ENCODE data around the gene TMEM125. TPM values are rescaled to one million over a fixed set of nuclear protein-coding genes. Genes with fewer than 3 reads are reported as not detected.
A peak's percentile ranks its signal among the peaks of the same experiment; 100 is the strongest.

The TMEM125 gene
- total RNA-seq, 2 experiments from 2014 or later, result not detected

- Mint-ChIP-seq H3K36me3 (no peaks in the 10 kb centered on the region), H3K4me3 (peak overlapping the region; percentile 65), H3K4me1 (peaks cover 23% of the 10 kb centered on the region), H3K27me3 (no peaks in the 10 kb centered on the region), H3K9me3 (no peaks in the 10 kb centered on the region), H3K27ac (peak overlapping the region; percentile 84)
- ATAC-seq (ENCODE audit: low read depth), result no peak
- POLR2A ChIA-PET, result no interaction called here
- DNase-seq, result no peak
Measured at GRCh38 chr1:43296207-43296606, 26.4 kb downstream of the TMEM125 start.

- POLR2A ChIA-PET, result no interaction called here
- Mint-ChIP-seq H3K27me3 (no peaks in the 10 kb centered on the region), H3K9me3 (no peaks in the 10 kb centered on the region)
Measured at GRCh38 chr1:43298055-43298454, 28.3 kb downstream of the TMEM125 start.

DNA sequence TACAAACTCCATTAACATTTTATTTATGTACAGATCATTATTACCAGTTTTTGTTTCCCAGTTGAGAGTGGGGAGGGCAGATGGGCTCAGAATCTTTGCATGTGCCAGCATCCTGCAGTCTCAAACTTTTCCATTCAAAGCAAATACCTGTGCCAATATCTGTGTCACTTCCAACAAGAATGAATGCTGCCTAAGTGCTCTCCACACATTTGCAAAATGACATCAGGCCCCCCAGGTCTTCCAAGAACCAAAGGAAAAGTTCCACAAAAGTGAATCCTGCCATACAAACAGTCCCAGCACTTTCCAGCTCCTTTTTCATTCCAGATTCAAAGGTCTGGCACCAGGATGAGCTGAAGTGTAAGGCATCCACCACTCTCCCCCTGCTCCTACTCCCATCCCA is 29.3 kb downstream of the TMEM125 start:
- Mint-ChIP-seq H3K36me3 (no peaks in the 10 kb centered on the region), H3K27me3 (no peaks in the 10 kb centered on the region), H3K27ac (no peak overlapping the region), H3K4me3 (no peak overlapping the region), H3K9me3 (no peaks in the 10 kb centered on the region), H3K4me1 (peaks cover 23% of the 10 kb centered on the region)
- POLR2A ChIA-PET, result no interaction called here
- ATAC-seq (ENCODE audit: low read depth), result no peak
- DNase-seq, result no peak

More at GRCh38 chr1:43298055-43298454, 28.3 kb downstream of the TMEM125 start:
- Mint-ChIP-seq H3K4me3 (no peak overlapping the region), H3K4me1 (peaks cover 23% of the 10 kb centered on the region), H3K36me3 (no peaks in the 10 kb centered on the region), H3K27ac (no peak overlapping the region)
- no peak for DNase-seq
- ATAC-seq (ENCODE audit: low read depth), result no peak

GRCh38 chr1:43300378-43301094 is 30.8 kb downstream of the TMEM125 start, which contains the start of gene TIE1:
Gene TIE1 (plus strand): TSS chr1:43300982. CDS start chr1:43301072, 90 bp downstream.
- Mint-ChIP-seq H3K9me3 (no peaks in the 10 kb centered on the region), H3K4me1 (peaks cover 16% of the 10 kb centered on the region), H3K27me3 (no peaks in the 10 kb centered on the region), H3K4me3 (no peak within 1 kb of the TSS), H3K36me3 (no peaks in the 10 kb centered on the region), H3K27ac (peak within 1 kb of the TSS; percentile 28)
- DNase-seq, result no peak
- ATAC-seq (ENCODE audit: low read depth), result no peak
- POLR2A ChIA-PET, result no interaction called here

DNA sequence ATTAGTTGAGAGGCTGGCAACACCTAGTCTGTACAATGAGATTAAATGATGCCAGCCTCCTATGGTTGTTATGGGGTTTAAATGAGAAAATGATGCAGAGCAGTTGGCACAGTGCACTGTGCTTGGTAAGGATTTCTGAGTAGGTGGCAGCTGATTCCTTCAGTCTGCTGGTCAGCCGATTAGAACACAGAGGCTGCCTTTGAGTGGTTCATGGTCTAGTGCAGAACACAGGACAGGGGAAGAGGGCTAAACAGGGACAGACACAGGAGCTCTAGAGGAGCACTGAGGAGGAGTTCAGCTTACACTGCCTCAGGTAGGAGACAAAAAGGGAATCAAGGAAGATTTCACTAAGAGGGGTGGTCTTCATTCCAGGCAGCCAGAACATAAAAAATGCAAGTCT is 32.4 kb downstream of the TMEM125 start:
- no peaks in the 10 kb centered on the region for H3K27me3 Mint-ChIP-seq
- no peak overlapping the region for H3K4me3 Mint-ChIP-seq
- H3K27ac Mint-ChIP-seq, result no peak overlapping the region
- POLR2A ChIA-PET, result no interaction called here
- DNase-seq (no peak), ATAC-seq (ENCODE audit: low read depth) (no peak)
- H3K36me3 Mint-ChIP-seq, result no peaks in the 10 kb centered on the region
- peaks cover 9% of the 10 kb centered on the region for H3K4me1 Mint-ChIP-seq
- no peaks in the 10 kb centered on the region for H3K9me3 Mint-ChIP-seq

- Mint-ChIP-seq H3K9me3 (no peaks in the 10 kb centered on the region), H3K27ac (no peak overlapping the region), H3K4me3 (no peak overlapping the region), H3K36me3 (no peaks in the 10 kb centered on the region), H3K4me1 (peaks cover 9% of the 10 kb centered on the region), H3K27me3 (no peaks in the 10 kb centered on the region)
- POLR2A ChIA-PET, result no interaction called here
- ATAC-seq (ENCODE audit: low read depth) (no peak), DNase-seq (no peak)
Measured at GRCh38 chr1:43302721-43303470, 33.1 kb downstream of the TMEM125 start.

- no peak overlapping the region for H3K4me3 Mint-ChIP-seq
- no peak for ATAC-seq (ENCODE audit: low read depth)
- peaks cover 9% of the 10 kb centered on the region for H3K4me1 Mint-ChIP-seq
- no peaks in the 10 kb centered on the region for H3K9me3 Mint-ChIP-seq
- POLR2A ChIA-PET, result no interaction called here
- no peaks in the 10 kb centered on the region for H3K27me3 Mint-ChIP-seq
- DNase-seq, result no peak
- no peak overlapping the region for H3K27ac Mint-ChIP-seq
- no peaks in the 10 kb centered on the region for H3K36me3 Mint-ChIP-seq
Measured at GRCh38 chr1:43303471-43304313, 33.9 kb downstream of the TMEM125 start.

GRCh38 chr1:43304314-43304681 is 34.5 kb downstream of the TMEM125 start:
- H3K27ac Mint-ChIP-seq, result no peak overlapping the region
- no peak overlapping the region for H3K4me3 Mint-ChIP-seq
- H3K9me3 Mint-ChIP-seq, result no peaks in the 10 kb centered on the region
- H3K36me3 Mint-ChIP-seq, result no peaks in the 10 kb centered on the region
- peaks cover 9% of the 10 kb centered on the region for H3K4me1 Mint-ChIP-seq
- H3K27me3 Mint-ChIP-seq, result no peaks in the 10 kb centered on the region
- DNase-seq (no peak), ATAC-seq (ENCODE audit: low read depth) (no peak)
- POLR2A ChIA-PET, result no interaction called here

DNA sequence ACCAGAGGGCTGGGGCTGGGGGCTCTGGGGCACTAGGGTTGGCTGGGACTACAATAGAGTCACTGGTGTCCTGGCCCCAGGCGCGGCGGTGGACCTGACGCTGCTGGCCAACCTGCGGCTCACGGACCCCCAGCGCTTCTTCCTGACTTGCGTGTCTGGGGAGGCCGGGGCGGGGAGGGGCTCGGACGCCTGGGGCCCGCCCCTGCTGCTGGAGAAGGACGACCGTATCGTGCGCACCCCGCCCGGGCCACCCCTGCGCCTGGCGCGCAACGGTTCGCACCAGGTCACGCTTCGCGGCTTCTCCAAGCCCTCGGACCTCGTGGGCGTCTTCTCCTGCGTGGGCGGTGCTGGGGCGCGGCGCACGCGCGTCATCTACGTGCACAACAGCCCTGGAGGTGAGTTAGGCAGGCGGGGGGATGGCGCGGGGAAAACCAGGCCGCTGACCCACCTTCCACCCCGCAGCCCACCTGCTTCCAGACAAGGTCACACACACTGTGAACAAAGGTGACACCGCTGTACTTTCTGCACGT is 35.1 kb downstream of the TMEM125 start:
- POLR2A ChIA-PET, result no interaction called here
- no peaks in the 10 kb centered on the region for H3K27me3 Mint-ChIP-seq
- peaks cover 9% of the 10 kb centered on the region for H3K4me1 Mint-ChIP-seq
- no peak for DNase-seq
- ATAC-seq (ENCODE audit: low read depth), result no peak
- H3K9me3 Mint-ChIP-seq, result no peaks in the 10 kb centered on the region
- H3K27ac Mint-ChIP-seq, result no peak overlapping the region
- no peak overlapping the region for H3K4me3 Mint-ChIP-seq
- H3K36me3 Mint-ChIP-seq, result no peaks in the 10 kb centered on the region

DNA sequence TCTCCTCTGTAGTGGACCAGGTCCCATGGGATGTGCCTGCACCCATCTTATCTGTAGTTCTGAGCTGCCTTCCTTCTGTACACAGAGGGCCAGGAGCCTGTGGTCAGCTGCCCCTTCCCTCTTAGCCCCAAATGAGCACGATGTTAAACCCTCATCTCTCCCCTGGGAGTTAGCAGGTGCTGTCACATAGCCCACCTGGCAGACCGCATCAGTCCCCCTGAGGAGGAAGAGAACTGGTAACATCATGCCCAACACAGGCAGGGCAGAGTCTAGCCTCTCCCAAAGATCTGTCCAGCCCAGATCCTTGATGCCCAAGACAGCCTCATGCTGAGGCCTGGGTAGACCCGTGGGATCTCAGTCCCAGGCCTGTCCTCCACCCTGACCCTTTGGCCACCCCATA is 35.7 kb downstream of the TMEM125 start:
- Mint-ChIP-seq H3K36me3 (no peaks in the 10 kb centered on the region), H3K4me3 (no peak overlapping the region), H3K27me3 (no peaks in the 10 kb centered on the region), H3K27ac (no peak overlapping the region), H3K9me3 (no peaks in the 10 kb centered on the region), H3K4me1 (peaks cover 8% of the 10 kb centered on the region)
- POLR2A ChIA-PET, result no interaction called here
- DNase-seq (no peak), ATAC-seq (ENCODE audit: low read depth) (no peak)

- Mint-ChIP-seq H3K27ac (peak overlapping the region; percentile 2), H3K9me3 (no peaks in the 10 kb centered on the region), H3K36me3 (no peaks in the 10 kb centered on the region), H3K4me3 (no peak overlapping the region), H3K4me1 (peaks cover 2% of the 10 kb centered on the region), H3K27me3 (no peaks in the 10 kb centered on the region)
- POLR2A ChIA-PET, result no interaction called here
- DNase-seq, result no peak
- no peak for ATAC-seq (ENCODE audit: low read depth)
Measured at GRCh38 chr1:43305926-43306687, 36.3 kb downstream of the TMEM125 start.

DNA sequence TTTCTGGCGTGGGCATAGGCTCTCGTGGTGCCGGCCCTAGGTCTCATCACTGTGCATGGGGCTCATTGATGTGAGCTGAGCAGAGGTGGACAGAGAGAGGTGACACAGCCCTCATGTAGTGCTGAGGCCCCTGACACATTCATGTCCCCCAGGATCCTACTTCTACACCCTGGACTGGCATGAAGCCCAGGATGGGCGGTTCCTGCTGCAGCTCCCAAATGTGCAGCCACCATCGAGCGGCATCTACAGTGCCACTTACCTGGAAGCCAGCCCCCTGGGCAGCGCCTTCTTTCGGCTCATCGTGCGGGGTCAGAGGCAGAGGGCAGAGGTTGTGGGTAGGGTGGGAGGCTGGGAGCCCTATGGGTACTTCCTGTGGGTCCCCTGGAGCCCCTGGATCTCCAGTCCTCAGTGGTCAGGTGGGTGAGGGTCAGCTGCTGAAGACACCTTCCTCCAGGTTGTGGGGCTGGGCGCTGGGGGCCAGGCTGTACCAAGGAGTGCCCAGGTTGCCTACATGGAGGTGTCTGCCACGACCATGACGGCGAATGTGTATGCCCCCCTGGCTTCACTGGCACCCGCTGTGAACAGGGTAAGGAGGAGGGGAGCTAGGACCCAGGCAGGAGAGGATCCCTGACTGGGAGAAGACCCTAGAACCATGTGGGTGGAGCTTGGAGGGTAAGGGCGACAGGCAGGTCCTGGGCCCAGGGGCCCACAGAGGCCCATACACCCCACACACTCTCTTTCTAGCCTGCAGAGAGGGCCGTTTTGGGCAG is 37.1 kb downstream of the TMEM125 start:
- POLR2A ChIA-PET, result no interaction called here
- H3K27ac Mint-ChIP-seq, result no peak overlapping the region
- H3K27me3 Mint-ChIP-seq, result no peaks in the 10 kb centered on the region
- no peak for DNase-seq
- no peak for ATAC-seq (ENCODE audit: low read depth)
- no peak overlapping the region for H3K4me3 Mint-ChIP-seq
- no peaks in the 10 kb centered on the region for H3K36me3 Mint-ChIP-seq
- H3K9me3 Mint-ChIP-seq, result no peaks in the 10 kb centered on the region
- peaks cover 2% of the 10 kb centered on the region for H3K4me1 Mint-ChIP-seq
